K562 (cell line): ENCODE measurements around the gene GRAMD1B. TPM values are rescaled to one million over a fixed set of nuclear protein-coding genes. Genes with fewer than 3 reads are reported as not detected.

ENCODE experiments used
- ATAC-seq: fragments of 200-7000 bp; cut with Tn5 transposase; 3 replicates; pipeline ENCODE4 v1.9.1; 2020; ENCODE audit warnings: moderate library complexity
- BruUV-seq: library from RNA; stranded (reverse); fragments of 400-500 nt; replicated peaks from 2 replicates; lab custom pipeline; 2021; lab: Mats Ljungman, UMichigan
- CTCF ChIA-PET: fragments of 300-600 bp; formaldehyde crosslinking; extraction: SDS; loops from one replicate; lab custom pipeline; 2021; ENCODE audit warnings: low intra/inter-chr PET ratio; lab: Yijun Ruan, JAX
- POLR2A ChIA-PET: fragments of 300-600, 350-650 bp; sonication (Branson Sonifier 250); formaldehyde crosslinking; extraction: SDS; loops from one replicate; lab custom pipeline; 2021; ENCODE audit warnings: antibody characterized with exemption, inconsistent platforms; lab: Yijun Ruan, JAX
- DNase-seq, 4 experiments: peaks; one replicate each; pipeline versions ENCODE4 v3.0.0 to v3.0.0-alpha.2; 2011 to 2018; ENCODE audit warnings: low spot score in 3 of 4, mixed read lengths in 3 of 4; ENCODE audit errors: extremely low read depth in 1 of 4
- FAIRE-seq: peaks from 2 replicates; lab custom pipeline; 2011; peaks lifted over from hg19 to GRCh38; lab: Jason Lieb, UNC
- H2AFZ ChIP-seq: 2 replicates; pipeline ENCODE4 v1.6.0; 2011; ENCODE audit warnings: low read depth, low read length, control low read depth, inconsistent platforms
- H3K27ac ChIP-seq: fragments of 200-600 bp; 3 replicates; pipeline ENCODE4 v1.8.0; 2011; ENCODE audit warnings: low read depth, mild to moderate bottlenecking, control low read depth, inconsistent platforms, low read length, moderate library complexity, mixed read lengths; ENCODE audit errors: extremely low read depth
- H3K27me3 ChIP-seq, 2 experiments: fragments of 300-600 bp in 1 of 2; 2 replicates in 1 of 2; 3 replicates in 1 of 2; pipeline versions ENCODE4 v1.6.0 to v1.8.0; 2011; ENCODE audit warnings: inconsistent platforms in 2 of 2, low read length in 2 of 2, mild to moderate bottlenecking in 1 of 2, mixed read lengths in 1 of 2, moderate library complexity in 1 of 2; ENCODE audit not compliant: control insufficient read depth in 2 of 2, insufficient read depth in 2 of 2
- H3K36me3 ChIP-seq: fragments of 300-600 bp; 3 replicates; pipeline ENCODE4 v1.8.0; 2011; ENCODE audit warnings: mild to moderate bottlenecking, low read length, inconsistent platforms; ENCODE audit not compliant: control insufficient read depth, insufficient read depth
- H3K4me1 ChIP-seq, 2 experiments: fragments of 200-600 bp in 1 of 2; replicated peaks in 1 of 2; 2 replicates in 1 of 2; 3 replicates in 1 of 2; pipeline versions ENCODE4 v1.5.1 to v1.8.0; 2011; ENCODE audit warnings: inconsistent platforms in 2 of 2, low read length in 2 of 2, mild to moderate bottlenecking in 1 of 2, mixed read lengths in 1 of 2, moderate library complexity in 1 of 2; ENCODE audit not compliant: control insufficient read depth in 2 of 2, insufficient read depth in 2 of 2
- H3K4me2 ChIP-seq: 2 replicates; pipeline ENCODE4 v1.6.1; 2011; ENCODE audit warnings: low read length, control low read depth, inconsistent platforms, mixed read lengths; ENCODE audit not compliant: insufficient read depth
- H3K4me3 ChIP-seq: fragments of 200-600 bp; sonication (generic), shearing (Covaris generic); 2 replicates; pipeline ENCODE4 v1.5.1; 2016; ENCODE audit warnings: control low read depth, inconsistent platforms
- H3K79me2 ChIP-seq: fragments of 200-600 bp; 3 replicates; pipeline ENCODE4 v1.8.0; 2011; ENCODE audit warnings: low read length, inconsistent platforms; ENCODE audit not compliant: control insufficient read depth, insufficient read depth
- H3K9ac ChIP-seq, 2 experiments: 2 replicates each; pipeline versions ENCODE4 v1.6.0 to v1.6.1; 2011; ENCODE audit warnings: low read depth in 2 of 2, low read length in 2 of 2, control low read depth in 1 of 2, inconsistent platforms in 1 of 2, mild to moderate bottlenecking in 1 of 2, mixed read lengths in 1 of 2; ENCODE audit not compliant: insufficient read depth in 1 of 2
- H3K9me1 ChIP-seq: one replicate; pipeline ENCODE4 v1.6.0; 2011; ENCODE audit warnings: inconsistent platforms, mild to moderate bottlenecking, low read length, moderate library complexity; ENCODE audit not compliant: control insufficient read depth, insufficient read depth
- H3K9me3 ChIP-seq: replicated peaks from 2 replicates; pipeline ENCODE4 v1.5.1; 2011; ENCODE audit warnings: low read depth, low read length, inconsistent platforms; ENCODE audit not compliant: control insufficient read depth, insufficient read depth
- H4K20me1 ChIP-seq: replicated peaks from 2 replicates; pipeline ENCODE4 v1.6.1; 2011; ENCODE audit warnings: low read length, inconsistent platforms, mixed read lengths; ENCODE audit not compliant: control insufficient read depth, insufficient read depth
- BRCA1 ChIP-seq, 2 experiments: fragments of 450-650 bp in 1 of 2; sonication (generic) in 1 of 2; formaldehyde crosslinking in 1 of 2; IDR thresholded peaks; 2 replicates each; pipeline versions ENCODE4 v1.5.0 to v1.6.1; 2017 to 2020; ENCODE audit warnings: mild to moderate bottlenecking in 1 of 2, missing genetic modification reagents in 1 of 2
- C11orf30 ChIP-seq: fragments of 450-650 bp; IDR thresholded peaks from 2 replicates; pipeline ENCODE4 v1.6.1; 2016; ENCODE audit warnings: low read depth, mild to moderate bottlenecking
- CTBP1 ChIP-seq: fragments of 450-650 bp; IDR thresholded peaks from 2 replicates; pipeline ENCODE4 v1.6.1; 2016; ENCODE audit warnings: borderline replicate concordance
- ELF4 ChIP-seq: fragments of 450-650 bp; formaldehyde crosslinking; IDR thresholded peaks from 2 replicates; pipeline ENCODE4 v1.4.0; 2022; ENCODE audit warnings: missing genetic modification characterization
- ERF ChIP-seq: fragments of 450-650 bp; formaldehyde crosslinking; IDR thresholded peaks from 2 replicates; pipeline ENCODE4 v1.4.0; 2020; ENCODE audit warnings: mild to moderate bottlenecking, mixed read lengths
- HIVEP1 ChIP-seq: fragments of 250-450 bp; sonication (Bioruptor Pico); IDR thresholded peaks from 2 replicates; pipeline ENCODE4 v1.4.0; 2020; ENCODE audit warnings: mild to moderate bottlenecking
- HNRNPLL ChIP-seq: fragments of 200-400 bp; formaldehyde crosslinking; IDR thresholded peaks from 2 replicates; pipeline ENCODE4 v1.6.1; 2017; ENCODE audit warnings: low read length, low read depth, mild to moderate bottlenecking; ENCODE audit not compliant: poor library complexity, severe bottlenecking
- IRF1 ChIP-seq: sonication (generic); formaldehyde crosslinking; IDR thresholded peaks from 2 replicates; pipeline ENCODE4 v1.8.0; 2022; ENCODE audit warnings: missing genetic modification reagents, mild to moderate bottlenecking, borderline replicate concordance
- MCM5 ChIP-seq: fragments of 450-650 bp; IDR thresholded peaks from 2 replicates; pipeline ENCODE4 v1.6.1; 2016; ENCODE audit warnings: low read depth
- NKRF ChIP-seq: fragments of 450-650 bp; IDR thresholded peaks from 2 replicates; pipeline ENCODE4 v1.6.1; 2016; ENCODE audit warnings: borderline replicate concordance
- PCBP2 ChIP-seq: fragments of 200-400 bp; formaldehyde crosslinking; IDR thresholded peaks from 2 replicates; pipeline ENCODE4 v1.6.1; 2018; ENCODE audit warnings: low read length, low read depth, mild to moderate bottlenecking, moderate library complexity; ENCODE audit not compliant: poor library complexity, severe bottlenecking
- POLR3A ChIP-seq: IDR thresholded peaks from 2 replicates; pipeline ENCODE4 v1.6.1; 2011; ENCODE audit warnings: borderline replicate concordance, mild to moderate bottlenecking, moderate library complexity; ENCODE audit not compliant: insufficient read length, insufficient read depth; ENCODE audit errors: extremely low read depth
- SMARCA5 ChIP-seq: fragments of 450-650 bp; IDR thresholded peaks from 2 replicates; pipeline ENCODE4 v1.6.1; 2016
- TAF1 ChIP-seq: IDR thresholded peaks from 2 replicates; pipeline ENCODE4 v1.6.1; 2011; ENCODE audit warnings: mild to moderate bottlenecking, low read length, moderate library complexity; ENCODE audit not compliant: insufficient read depth, control insufficient read depth, severe bottlenecking; ENCODE audit errors: extremely low read depth
- TAF9B ChIP-seq: fragments of 450-650 bp; IDR thresholded peaks from 2 replicates; pipeline ENCODE4 v1.6.1; 2018; ENCODE audit warnings: mild to moderate bottlenecking; ENCODE audit not compliant: partially characterized antibody
- THRAP3 ChIP-seq: fragments of 450-650 bp; IDR thresholded peaks from 2 replicates; pipeline ENCODE4 v1.6.1; 2016; ENCODE audit warnings: mild to moderate bottlenecking, inconsistent platforms, borderline replicate concordance
- ZFP36 ChIP-seq: fragments of 150-350 bp; IDR thresholded peaks from 2 replicates; pipeline ENCODE4 v1.6.1; 2018; ENCODE audit warnings: low read length, low read depth; ENCODE audit not compliant: partially characterized antibody
- ZNF197 ChIP-seq: fragments of 200-800 bp; sonication (Bioruptor generic); IDR thresholded peaks from 2 replicates; pipeline ENCODE4 v1.6.1; 2016; ENCODE audit warnings: low read depth, missing genetic modification characterization, missing compliant biosample characterization
- ZNF778 ChIP-seq: fragments of 450-650 bp; formaldehyde crosslinking; IDR thresholded peaks from 2 replicates; pipeline ENCODE4 v1.4.0; 2020; ENCODE audit warnings: mild to moderate bottlenecking, moderate library complexity
- WGBS: fragments of 100-300 bp; shearing (Covaris generic); methylation state at CpG from one replicate; pipeline ENCODE4 v1.1.6; 2016; ENCODE audit warnings: low coverage, mixed read lengths; ENCODE audit not compliant: insufficient coverage; ENCODE audit errors: missing lambda C conversion rate; 5-methylcytosine and 5-hydroxymethylcytosine counted together
- in situ Hi-C: fragments of 300-500 bp; cut with MboI; formaldehyde crosslinking; loops from 4 replicates; pipeline ENCODE4 v1.15.0; 2018; ENCODE audit warnings: inconsistent platforms, mixed read lengths
- intact Hi-C: fragments of 100-400 bp; cut with micrococcal nuclease; formaldehyde crosslinking; loops from 2 replicates; pipeline ENCODE4 v1.14.2; 2022
- polyA plus RNA-seq, 8 experiments: library from polyadenylated mRNA; depleted of rRNA in 4 of 8; stranded (reverse) in 5 of 8; unstranded in 3 of 8; fragments of >200 nt; fragmentation: Nextera tagmentation in 2 of 8; fragmentation: Illumina TruSeq in 1 of 8; extraction: Ambion mirVana in 2 of 8; extraction: Trizol in 1 of 8; gene quantifications; 2 replicates each; pipeline versions ENCODE4 v1.2.1 to v1.2.3, GENCODE V29; 2011 to 2014; ENCODE audit warnings: inconsistent platforms in 1 of 8, missing spikeins in 1 of 8
- total RNA-seq, 7 experiments: library from RNA; depleted of rRNA in 6 of 7; stranded (reverse); fragments of >200 nt in 6 of 7; fragmentation: Illumina TruSeq in 2 of 7; extraction: Trizol in 2 of 7; gene quantifications; 2 replicates each; pipeline versions ENCODE4 v1.2.1 to v1.2.3, GENCODE V29; 2011 to 2021; ENCODE audit warnings: low replicate concordance in 1 of 7
- TF ChIP-seq, protein P1 (sequence below): sonication (generic); formaldehyde crosslinking; IDR thresholded peaks from 2 replicates; pipeline ENCODE4 v1.5.0; 2020; ENCODE audit warnings: missing genetic modification reagents

The GRAMD1B gene
- total and polyA plus RNA-seq, 9 of the 15 experiments (the other 6 are each of a cell fraction or from before 2014, with no cell fraction given): 0.31 TPM; not detected in 8

DNA sequence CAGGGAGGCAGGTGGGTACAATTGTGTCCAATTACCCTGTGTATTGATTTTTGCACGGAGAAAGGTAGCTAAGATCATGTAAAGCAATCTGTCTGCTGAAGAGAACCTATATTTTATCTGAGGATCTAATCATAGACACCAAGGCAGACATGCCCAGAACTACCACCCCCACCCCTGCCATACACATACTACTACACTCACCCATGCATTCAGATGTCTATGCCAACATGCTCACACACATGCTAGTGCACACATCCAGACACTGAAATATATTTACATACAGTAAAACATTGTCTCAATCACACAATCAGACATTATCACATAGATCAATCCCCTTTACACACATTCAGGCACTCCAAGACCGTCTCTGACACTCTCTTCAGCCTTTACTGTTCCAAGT lies 222.5 kb downstream of the GRAMD1B start (continued):
- TF ChIP-seq THRAP3 (no peak), ERF (CRISPR knock-in tag) (no peak), C11orf30 (no peak), MCM5 (no peak), HIVEP1 (CRISPR knock-in tag) (no peak), HNRNPLL (no peak), SMARCA5 (no peak), ELF4 (no peak), TAF1 (no peak), ZFP36 (no peak), ZNF778 (no peak)
- TF ChIP-seq, protein P1, sequence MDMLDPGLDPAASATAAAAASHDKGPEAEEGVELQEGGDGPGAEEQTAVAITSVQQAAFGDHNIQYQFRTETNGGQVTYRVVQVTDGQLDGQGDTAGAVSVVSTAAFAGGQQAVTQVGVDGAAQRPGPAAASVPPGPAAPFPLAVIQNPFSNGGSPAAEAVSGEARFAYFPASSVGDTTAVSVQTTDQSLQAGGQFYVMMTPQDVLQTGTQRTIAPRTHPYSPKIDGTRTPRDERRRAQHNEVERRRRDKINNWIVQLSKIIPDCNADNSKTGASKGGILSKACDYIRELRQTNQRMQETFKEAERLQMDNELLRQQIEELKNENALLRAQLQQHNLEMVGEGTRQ (CRISPR knock-in tag): no peak

GRCh38 chr11:123653483-123653826 lies 223.4 kb downstream of the GRAMD1B start:
- FAIRE-seq: no peak
- intact Hi-C loops (no loop called here), in situ Hi-C loops (no loop called here)
- no peak overlapping the region for H3K27ac ChIP-seq
- WGBS: 1% methylated on average over 9 of the region's 10 CpGs
- H3K79me2 ChIP-seq: no peaks in the 10 kb centered on the region
- ChIA-PET CTCF (no interaction called here), POLR2A (no interaction called here)
- no peak for ATAC-seq
- peak overlapping the region; percentile 87; the same call in 1 of the 2 replicates for H3K4me2 ChIP-seq
- no peaks in the 10 kb centered on the region for H3K9me1 ChIP-seq
- H3K27me3 ChIP-seq: peaks cover 3 to 8% of the 10 kb centered on the region in 2 experiments; a peak in 3 of 5 replicates
- H3K4me3 ChIP-seq: no peak overlapping the region
- H3K9ac ChIP-seq: no peak overlapping the region
- no peaks in the 10 kb centered on the region for H3K9me3 ChIP-seq
- no peaks in the 10 kb centered on the region for H3K36me3 ChIP-seq
- no TSS peak for BruUV-seq
- no peak for DNase-seq
- no peaks in the 10 kb centered on the region for H4K20me1 ChIP-seq
- peaks cover 0 to 13% of the 10 kb centered on the region in 2 experiments; a peak in 3 of 5 replicates for H3K4me1 ChIP-seq
- H2AFZ ChIP-seq: no peak overlapping the region
- TF ChIP-seq POLR3A (no peak), HNRNPLL (no peak), TAF1 (no peak), PCBP2 (no peak), IRF1 (no peak), CTBP1 (no peak), BRCA1 (IDR thresholded peaks at IDR 0.05) (no peak), BRCA1 (CRISPR knock-in tag; IDR thresholded peaks at IDR 0.05) (no peak), TAF9B (no peak), ZNF197 (CRISPR knock-in tag) (no peak), NKRF (no peak)
